ENCODE results near the gene CPT1A.
"Not testable (repeated sequence)": the region's sequence is repeated elsewhere in the genome, so short reads cannot be mapped to it uniquely, and the experiment has no call there.

The CPT1A gene

DNA sequence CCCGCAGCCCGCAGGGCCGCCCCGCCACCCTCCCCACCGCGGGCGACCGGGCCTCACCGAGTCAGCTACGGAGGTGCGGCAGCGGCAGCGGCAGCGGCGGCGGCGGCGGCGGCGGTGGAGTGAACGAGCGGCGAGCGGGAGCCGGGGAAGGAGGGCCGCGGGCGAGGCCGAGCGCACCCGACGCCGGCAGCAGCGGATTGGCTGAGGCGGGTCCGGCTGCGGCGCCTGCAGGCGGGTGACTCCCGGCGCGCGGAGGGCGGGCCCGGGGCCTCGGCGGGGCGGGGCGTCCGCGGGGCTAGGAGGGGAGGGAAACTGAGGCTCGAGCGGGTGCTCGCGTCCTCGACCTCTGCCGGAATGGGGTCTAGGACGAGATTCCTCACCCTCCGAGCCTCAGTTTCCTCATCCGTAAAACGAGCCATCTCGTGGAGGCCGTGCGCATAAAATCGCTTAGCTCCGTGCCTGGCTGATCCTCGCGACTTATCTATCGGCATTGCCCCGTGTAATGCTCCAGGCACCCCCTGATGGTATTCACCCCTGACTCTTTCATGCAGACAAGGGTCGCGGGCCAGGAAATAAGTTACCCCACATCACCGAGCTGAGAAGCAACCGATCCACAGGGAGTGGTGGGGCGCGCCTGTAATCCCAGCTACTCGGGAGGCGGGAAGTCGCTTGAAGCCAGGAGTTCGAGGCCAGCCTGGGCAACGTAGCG is at the start of gene CPT1A:
Gene CPT1A (minus strand): TSS at position 199 of the 709 bp plus-strand sequence. CDS start 26,442 bp downstream, outside the sequence.
- peak; percentile 55 for DNase-seq (ENCODE audit: low read depth)

DNA sequence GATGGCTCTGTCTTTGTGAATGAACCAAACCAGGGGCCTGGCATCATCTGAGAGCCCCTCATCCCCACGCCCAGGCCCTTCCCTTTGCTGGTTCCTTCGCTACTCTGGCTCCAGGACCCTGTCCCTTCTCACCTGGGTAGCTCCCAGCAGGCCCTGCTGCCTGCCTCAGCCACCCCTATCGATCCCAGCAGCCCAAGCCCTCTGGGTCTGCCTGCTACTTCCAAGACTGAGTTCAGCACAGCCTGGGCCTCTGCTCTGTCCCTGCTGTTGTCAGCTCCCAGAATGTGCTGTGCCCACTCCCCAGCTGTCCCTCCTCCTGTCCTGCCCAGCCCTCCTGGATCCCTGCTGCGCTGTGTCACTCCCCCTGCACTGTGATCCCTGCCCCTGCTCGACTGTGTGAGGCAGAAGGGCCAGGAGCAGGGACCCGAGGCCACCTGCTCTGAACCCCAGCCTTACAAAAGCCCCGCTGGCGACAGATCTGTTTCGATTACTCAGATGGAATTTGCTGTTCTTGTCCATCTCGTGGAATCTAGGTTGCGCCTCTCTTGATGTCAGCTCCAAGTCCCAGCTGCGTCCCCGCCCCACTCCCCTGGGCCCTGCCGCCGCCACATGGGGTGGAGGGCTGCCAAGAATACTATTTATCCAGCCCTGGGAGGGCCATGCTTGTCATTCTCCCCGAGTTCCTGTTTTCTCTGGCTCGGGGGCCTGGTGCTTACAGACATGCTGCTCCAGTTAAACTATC is 48.9 kb upstream of the CPT1A start:
- no peak for DNase-seq (ENCODE audit: low read depth)

DNA sequence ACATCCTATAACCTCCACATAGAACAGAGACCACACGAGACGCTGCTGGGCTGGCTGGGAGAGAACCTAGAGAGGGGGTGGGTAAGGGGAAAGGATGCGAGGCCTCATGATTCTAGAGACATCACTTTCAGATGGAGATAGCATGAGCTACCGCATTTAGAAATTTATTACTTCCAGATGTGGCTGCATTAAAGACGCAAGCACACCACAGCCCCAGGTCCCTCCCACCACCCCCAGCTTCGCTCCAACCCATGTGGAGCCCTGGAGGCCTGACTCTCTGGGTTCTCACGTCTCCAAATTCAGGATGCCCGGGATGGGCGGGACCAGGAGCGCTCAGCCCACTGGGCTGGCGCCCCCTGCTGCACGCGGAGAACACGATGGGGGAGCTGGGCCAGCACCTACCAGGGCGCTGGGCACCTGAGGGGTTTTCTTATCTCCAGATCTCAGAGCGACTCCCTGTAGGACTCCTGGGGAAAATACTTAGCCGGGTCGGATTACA is 48.3 kb upstream of the CPT1A start:
- DNase-seq (ENCODE audit: low read depth): no peak

DNA sequence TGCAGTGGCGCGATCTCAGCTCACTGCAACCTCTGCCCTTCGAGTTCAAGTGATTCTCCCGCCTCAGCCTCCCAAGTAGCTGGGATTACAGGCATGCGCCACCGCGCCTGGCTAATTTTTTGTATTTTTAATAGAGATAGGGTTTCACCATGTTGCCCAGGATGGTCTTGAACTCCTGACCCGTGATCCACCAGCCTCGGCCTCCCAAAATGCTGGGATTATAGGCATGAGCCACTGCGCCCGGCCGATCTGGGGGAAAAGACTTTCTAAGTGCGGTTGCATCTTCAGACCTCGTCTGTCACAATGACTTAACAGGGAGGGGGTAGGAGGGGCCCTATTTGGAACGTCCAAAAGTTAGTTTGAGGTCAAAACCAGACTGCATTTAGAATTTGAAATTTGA is 43.1 kb upstream of the CPT1A start:
- DNase-seq (ENCODE audit: low read depth): not testable (repeated sequence)

DNA sequence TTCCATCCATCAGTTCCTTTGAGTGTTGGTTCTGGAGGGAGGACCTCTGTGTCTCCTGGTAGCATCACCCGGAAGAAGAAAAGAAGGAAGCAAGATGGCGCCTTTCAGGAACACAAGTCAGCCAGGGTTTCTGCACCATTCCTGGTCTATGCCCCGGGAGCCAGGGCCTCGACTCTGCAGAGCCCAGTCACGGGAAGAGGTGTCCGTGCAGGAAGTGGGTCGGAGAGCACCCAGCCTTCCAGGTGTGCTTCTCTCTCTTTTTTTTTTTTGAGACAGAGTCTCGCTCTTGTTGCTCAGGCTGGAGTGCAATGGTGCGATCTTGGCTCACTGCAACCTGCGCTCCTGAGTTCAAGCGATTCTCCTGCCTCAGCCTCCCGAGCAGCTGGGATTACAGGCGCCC is 40.7 kb upstream of the CPT1A start:
- DNase-seq (ENCODE audit: low read depth): no peak

DNA sequence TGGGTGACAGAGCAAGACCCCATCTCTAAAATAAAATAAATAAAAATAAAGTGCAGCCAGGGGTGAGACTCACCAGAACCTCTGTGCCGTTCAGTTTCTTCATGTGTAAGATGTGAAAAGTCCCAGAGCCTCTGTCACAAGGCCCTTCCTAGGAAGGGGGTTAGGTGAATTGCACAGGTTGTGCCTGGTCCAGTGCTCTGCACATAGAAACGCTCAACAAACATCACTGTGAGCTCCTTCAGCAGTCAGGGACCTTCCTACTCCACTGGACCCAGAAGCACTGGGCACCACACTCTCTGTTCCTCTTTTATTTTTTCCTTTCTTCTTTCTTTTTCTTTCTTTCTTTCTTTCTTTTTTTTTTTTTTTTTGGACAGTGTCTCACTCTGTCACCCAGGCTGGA is 39.6 kb upstream of the CPT1A start:
- DNase-seq (ENCODE audit: low read depth): no peak

DNA sequence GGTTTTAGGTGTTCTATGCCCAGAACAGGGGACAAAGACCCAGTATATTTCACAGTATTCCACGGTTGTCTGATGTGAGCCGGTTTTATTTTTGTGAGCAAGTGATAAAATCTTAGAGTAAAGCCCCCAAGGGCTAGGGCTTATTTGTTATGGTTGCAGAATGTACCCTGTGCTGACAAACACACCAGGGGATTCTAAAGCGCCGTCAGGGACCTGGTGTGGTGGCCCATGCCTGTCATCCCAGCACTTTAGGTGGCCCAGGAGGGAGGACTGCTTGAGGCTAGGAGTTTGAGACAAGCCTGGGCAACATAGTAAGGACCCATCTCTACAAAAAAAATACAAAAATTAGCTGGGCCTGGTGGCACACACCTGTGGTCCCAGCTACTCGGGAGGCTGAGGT is 39.1 kb upstream of the CPT1A start:
- DNase-seq (ENCODE audit: low read depth): no peak

DNA sequence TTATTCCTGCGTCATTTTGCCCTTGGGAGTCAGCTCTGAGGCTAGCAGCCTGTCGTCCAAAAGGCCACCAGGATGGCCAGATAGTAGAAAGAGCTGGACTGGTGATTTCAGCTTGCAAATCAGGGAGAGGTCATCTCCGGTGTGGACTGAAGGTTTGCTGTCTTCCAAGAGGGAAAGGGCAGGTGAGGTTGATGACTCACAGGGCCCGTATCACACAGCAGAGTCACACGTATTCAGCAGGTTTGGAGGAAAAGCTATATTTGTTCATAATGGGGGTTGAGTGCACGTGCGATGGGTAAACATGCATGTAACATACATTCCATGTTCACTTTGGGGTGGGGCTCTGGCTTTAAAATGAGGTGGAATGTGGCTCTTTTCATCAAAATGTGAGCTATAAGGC is 36.3 kb upstream of the CPT1A start:
- no peak for DNase-seq (ENCODE audit: low read depth)

DNA sequence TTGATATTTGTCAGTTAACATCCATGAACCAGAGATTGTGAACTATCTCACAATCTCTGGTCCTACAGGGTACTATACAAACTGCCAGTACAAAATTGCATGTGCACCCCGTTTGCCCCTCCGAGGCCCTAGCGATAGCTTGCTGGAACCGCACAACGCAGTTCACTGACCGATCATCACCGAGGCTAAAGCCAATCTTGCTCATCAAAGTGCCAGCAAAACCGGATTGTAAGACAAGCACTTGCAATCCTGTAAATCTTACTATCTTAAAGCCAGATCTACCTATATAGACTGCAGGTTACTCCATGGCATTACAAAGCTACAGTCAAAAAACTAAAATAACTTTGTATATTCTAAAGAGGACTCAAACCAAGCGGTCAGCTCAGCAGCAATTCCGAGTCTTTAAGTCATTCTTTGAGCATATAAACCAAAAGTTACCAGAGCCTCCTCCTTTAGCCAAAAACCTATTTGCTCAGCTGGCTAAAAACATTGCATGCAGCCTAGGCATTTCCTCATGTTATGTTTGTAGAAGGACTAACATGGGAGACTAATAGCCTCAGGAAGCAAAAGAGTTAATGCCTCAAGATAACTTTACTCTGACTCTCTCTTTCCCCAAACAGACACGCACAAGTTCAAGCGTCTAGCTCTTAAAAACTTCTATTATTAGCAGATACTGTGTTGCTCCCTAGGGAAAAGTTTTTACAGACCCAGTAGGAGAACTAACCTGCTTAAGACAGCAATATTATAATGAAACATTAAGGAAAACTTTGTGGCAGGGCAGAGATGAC is 30.7 kb upstream of the CPT1A start:
- no peak for DNase-seq (ENCODE audit: low read depth)

DNA sequence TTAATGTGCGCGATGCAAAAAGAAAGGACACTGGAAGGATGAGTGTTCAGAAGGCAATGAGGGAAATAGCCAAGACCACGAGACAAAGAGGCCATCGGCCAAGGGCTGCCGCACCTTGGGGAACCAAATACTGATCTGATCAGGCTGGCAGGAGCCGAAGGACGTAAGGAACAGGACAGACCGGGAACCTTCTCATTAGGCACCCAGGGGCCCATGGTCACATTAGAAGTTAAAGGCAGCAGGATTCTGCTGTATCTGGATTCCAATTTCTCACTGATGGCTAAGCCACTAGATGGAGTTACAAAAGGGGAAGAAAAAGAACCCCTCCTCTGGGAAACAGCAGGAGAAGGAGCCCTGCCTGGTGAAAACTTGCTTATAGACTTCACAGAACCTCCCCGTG is 28.8 kb upstream of the CPT1A start:
- no peak for DNase-seq (ENCODE audit: low read depth)

DNA sequence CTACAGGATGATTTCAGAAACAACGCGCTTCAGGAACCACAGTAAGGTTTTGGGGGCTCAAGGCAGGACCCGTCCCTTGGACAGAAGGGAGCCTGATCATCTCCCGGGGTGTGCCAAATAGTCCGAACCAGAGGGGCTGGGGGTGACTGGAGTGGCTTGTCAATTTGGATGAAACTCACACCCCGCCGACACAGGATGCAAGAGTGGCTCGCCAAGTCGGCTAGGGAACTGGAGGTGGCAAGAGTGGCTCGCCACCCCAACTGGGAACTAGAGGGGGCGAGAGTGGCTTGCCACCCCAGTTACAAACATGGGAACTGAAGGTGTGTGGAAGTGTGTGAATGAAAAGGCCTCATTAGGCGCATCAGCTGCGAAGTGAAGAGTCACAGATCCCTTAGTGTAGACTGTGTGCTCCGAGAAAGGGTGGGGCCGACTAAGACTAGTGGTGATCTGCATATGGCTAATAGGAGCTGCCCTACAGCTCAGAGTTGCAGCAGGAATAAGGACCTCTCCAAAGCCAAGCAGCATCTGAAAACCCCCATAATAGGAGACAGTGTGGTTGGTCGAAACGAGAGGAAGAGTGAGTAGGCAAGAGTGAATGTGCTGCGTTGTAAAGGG is 26.6 kb upstream of the CPT1A start:
- no peak for DNase-seq (ENCODE audit: low read depth)

DNA sequence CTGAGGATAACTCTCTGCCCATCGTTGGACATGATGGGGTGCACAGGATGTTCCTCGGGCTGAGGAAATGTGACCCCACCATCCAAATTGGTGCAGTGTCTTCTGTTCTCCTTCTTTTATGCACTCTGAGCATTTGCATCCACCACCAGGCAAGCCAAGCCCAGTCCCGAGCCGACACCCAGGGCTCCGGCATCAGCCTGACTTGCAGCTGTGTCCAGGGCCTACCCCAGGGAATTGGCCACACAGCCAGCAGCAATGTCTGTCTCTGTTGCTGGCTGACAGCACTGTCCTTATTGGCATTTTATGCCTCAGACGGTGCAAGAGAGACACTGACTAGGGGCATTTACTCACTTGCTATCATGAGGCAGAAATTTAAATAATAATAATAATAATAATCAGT is 25.4 kb upstream of the CPT1A start:
- DNase-seq (ENCODE audit: low read depth): no peak

DNA sequence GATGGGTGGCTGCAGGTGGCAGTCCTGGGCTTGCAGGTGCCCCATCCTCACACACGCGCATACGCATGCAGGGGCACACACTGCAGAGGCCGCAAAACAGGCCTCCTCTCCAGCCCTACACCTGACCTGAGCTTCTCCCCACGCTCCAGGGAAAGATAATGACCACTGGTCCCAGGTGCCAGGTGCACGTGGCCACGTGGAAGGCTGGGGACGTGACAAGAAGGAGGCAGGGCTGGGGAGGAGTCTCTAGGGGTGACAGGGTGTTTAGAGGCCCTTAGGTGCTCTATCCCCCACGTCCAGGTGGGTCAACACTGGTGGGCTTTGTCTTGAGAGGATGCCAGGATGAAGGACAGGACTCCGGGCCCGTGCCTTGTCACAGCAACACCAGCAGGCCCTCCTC is 23.5 kb upstream of the CPT1A start:
- no peak for DNase-seq (ENCODE audit: low read depth)

DNA sequence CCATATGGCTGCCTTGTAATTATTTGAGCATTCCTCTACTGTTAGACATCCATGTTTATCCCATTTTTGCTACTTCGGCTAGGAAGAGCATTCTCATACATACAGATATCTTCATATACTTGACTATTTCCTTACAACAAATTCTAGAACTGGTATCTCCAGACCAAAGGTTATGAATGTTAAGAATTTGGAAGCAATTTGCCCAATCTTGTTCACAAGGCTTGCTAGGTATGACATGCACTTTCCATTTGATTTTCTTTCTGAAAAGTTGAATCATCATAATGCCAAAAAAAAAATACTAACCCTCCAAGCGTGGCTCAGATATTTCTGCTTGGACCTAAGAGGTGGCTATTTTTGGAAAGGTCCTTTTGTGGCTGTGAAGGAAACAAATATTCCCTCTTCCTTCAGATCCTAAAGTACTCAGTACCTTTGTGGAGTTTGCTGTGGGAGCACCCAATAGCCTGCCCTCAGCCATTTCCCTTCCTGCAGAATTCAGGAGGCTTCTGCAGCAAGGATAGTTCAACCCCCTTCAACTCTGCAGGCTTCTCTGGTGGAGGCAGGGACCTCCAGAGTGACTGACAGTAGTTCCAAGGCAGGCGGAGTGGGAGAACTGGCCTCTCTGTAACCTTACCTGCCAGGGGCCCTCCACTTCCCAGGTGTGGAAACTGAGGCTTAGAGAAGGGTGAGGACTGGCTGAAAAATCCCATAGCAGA is 22.0 kb upstream of the CPT1A start:
- no peak for DNase-seq (ENCODE audit: low read depth)

DNA sequence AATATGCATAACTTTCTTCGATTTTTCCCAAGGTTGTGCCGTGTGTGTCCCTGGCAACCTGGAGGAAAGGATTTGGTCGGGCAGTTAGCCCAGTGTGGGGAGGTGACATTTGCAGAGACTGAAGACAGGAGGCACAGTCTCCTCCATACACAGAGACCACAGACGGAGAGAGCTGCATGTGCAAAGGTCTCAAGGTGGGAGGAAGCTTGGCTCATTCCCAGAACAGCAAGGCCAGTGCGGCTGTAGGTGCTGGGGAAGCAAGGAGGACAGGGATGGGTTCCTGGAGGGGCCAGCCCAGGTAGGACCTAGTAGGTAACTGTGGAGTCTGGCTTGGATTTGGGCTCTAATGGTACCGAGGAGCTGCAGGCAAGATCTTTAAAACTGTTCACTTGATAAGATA is 20.7 kb upstream of the CPT1A start:
- DNase-seq (ENCODE audit: low read depth): no peak

DNA sequence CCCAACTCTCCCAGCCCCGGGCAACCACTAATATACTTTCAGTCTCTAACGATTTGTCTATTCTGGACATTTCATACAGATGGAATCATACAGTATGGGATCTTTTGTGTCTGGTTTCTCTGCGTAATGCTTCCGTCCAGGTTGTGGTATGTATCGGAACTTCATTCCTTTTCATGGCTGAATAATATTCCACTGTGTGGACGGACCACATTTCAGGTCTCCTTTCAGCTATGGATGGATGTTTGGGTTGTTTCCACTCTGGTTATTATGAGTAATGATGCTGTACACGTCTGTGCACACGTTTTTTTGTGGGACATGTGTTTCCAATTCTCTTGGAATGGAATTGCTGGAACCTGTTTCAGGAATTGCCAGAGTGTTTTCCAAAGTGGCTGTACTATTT is 17.4 kb upstream of the CPT1A start:
- DNase-seq (ENCODE audit: low read depth): no peak

DNA sequence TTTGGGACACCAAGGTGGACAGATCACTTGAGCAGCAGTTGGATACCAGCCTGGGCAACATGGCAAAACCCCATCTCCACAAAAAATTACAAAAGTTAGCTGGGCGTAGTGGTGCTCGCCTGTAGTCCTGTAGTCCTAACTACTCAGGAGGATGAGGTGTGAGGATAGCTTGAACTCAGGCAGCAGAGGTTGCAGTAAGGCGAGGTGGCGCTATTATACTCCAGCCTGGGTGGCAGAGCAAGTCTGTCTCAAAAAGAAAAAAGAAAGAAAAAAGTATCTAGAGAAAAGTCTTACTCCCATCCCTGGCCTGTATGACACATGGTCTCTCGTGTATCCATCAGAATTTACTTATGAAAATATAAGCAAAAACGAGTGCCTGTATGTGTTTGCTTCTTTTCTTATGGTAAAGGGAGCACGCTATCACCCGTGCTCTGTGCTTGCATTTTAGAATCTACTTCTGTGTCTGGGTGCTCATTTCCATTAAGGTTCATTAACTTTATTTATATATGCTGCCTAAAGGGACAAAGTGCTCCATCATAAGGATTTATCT is 15.4 kb upstream of the CPT1A start:
- no peak for DNase-seq (ENCODE audit: low read depth)

DNA sequence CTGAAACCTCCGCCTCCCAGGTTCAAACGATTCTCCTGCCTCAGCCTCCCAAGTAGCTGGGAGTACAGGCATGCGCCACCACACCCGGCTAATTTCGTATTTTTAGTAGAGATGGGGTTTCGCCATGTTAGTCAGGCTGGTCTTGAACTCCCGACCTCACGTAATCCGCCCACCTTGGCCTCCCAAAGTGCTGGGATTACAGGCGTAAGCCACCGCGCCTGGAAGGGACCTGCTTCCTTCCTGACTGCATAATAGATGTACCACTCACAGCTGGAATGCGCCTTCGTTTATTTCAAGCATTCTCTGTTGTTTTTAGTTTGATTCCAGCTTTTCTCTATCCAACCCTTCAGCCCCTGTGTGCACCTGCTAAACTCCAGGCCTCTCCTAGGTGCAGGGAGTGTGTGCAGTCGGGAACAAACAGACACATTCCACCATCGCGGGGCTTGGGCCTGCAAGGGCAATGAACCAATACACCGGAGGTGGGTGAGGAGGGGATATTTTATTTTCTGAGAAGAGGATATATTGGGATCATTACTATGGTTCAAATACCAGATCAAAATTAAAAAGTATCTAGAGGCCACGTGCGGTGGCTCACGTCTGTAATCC is 14.8 kb upstream of the CPT1A start:
- DNase-seq (ENCODE audit: low read depth): not testable (repeated sequence)

DNA sequence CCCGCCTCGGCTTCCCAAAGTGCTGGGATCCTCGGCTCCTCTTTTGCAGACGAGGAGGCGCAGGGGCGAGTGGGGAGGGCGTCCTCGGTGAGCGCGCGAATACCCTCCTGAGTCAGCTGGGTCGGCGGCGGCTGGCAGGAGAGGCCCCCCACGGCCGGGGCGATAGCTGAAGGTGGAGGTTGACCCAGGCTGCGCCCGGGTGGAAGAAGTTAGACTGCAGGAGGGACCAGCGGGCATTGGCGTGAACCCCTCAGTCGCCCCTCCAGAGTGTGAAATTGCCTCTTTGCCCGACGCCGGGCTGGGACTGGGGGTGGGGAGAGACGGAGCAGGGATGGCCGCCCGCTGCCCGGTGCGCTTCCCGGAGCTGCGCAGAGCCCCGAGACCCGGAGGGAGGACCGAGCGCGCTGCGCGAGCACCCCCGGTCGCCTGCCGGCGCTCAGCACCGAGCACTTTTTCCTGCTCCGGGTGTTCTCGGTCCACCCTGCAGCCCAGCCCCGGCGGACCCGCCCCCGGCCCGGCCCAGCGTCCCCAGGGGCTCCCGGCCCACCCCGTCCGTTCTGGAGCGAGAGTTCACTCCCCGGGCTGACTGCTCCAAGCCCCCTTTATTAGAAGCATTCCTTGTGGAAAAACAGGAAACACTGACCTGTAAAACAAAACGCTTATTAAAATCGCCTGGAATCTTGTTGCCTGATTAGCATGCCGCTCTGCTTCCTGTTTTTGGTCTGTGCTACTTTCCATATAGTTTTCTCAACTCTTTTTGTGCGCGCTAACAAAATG is 13.7 kb upstream of the CPT1A start:
- DNase-seq (ENCODE audit: low read depth): no peak

DNA sequence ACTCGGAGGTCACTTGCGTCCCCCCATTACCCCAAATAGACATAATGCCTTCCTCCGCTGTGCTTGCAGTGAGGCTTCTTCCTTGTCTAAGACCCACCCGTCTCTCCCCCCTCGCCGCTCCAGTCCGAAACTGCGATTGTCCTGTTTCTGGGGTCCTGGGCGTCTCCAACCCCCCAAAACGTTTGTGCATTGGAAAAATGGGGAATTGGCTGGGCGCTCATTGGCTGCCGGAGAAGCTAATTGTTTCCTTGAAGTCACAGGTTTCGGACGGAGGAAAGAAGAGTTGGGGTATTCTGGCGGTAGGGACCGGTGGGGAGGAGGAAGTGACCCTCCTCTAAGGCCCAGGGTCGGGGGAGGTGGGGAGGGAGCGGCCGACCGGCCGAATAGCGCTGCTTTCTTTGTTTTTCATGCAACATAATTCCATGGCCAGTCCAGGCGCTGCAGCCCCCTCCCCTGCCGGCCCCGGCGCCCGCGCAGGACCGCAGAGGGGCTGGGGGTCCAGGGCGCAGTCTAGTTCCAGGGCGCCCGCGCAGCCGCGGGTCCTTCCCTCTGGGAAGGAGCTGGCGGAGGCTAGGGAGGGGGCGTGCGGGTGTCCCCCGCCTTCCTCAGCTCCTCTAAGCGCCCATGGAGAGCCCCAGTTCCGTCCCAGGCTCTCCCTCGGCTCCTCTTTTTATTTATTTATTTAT is 12.7 kb upstream of the CPT1A start:
- DNase-seq (ENCODE audit: low read depth): no peak

Measured in stimulated activated CD8-positive, alpha-beta memory T cell treated with anti-CD3 and anti-CD28 coated beads, Interleukin-12 subunit alpha, Interleukin-12 subunit beta, amount 100 ng/mL, for 4 hours (primary cell).